ENCODE data around the gene TLL2. TPM values are rescaled to one million over a fixed set of nuclear protein-coding genes. Genes with fewer than 3 reads are reported as not detected.

The TLL2 gene
- total RNA-seq, 2 donors from 2014 or later = 0.28 to 0.32 TPM

DNA sequence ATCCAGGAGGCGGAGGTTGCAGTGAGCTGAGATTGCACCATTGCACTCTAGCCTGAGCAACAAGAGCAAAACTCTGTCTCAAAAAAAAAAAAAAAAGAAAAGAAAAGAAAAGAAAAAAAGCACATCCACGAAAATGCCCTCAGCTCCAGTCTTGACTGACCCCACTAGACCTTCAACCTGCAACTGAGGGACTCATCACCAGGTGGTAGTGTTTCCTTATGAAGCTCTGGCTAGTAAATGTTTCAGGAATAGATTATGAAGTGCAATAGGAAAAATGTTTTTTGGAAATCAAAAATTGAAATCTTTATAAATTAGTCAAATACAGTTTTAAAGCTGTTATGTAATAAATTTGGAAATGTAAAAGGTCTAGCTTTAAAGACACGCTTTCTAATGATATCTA lies 22.4 kb downstream of the TLL2 start:
- no peak for DNase-seq (ENCODE audit: low spot score)
- H3K9me3 ChIP-seq = no peaks in the 10 kb centered on the region
- H3K27ac ChIP-seq = no peak overlapping the region
- 70% methylated on average over 3 of the region's 3 CpGs for WGBS
- intact Hi-C loops (cut with DNase I) = no loop called here
- H3K27me3 ChIP-seq (replicated peaks; ENCODE audit: insufficient read depth) = no peaks in the 10 kb centered on the region
- no peaks in the 10 kb centered on the region for H3K36me3 ChIP-seq
- no peak overlapping the region for H3K4me3 ChIP-seq
- H3K4me1 ChIP-seq (replicated peaks) = no peaks in the 10 kb centered on the region
- TF ChIP-seq, protein P1, sequence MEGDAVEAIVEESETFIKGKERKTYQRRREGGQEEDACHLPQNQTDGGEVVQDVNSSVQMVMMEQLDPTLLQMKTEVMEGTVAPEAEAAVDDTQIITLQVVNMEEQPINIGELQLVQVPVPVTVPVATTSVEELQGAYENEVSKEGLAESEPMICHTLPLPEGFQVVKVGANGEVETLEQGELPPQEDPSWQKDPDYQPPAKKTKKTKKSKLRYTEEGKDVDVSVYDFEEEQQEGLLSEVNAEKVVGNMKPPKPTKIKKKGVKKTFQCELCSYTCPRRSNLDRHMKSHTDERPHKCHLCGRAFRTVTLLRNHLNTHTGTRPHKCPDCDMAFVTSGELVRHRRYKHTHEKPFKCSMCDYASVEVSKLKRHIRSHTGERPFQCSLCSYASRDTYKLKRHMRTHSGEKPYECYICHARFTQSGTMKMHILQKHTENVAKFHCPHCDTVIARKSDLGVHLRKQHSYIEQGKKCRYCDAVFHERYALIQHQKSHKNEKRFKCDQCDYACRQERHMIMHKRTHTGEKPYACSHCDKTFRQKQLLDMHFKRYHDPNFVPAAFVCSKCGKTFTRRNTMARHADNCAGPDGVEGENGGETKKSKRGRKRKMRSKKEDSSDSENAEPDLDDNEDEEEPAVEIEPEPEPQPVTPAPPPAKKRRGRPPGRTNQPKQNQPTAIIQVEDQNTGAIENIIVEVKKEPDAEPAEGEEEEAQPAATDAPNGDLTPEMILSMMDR (IDR thresholded peaks at IDR 0.05) = peak in 1 of 4 experiments; percentile 31
- no peak for TF ChIP-seq POLR2A (IDR thresholded peaks at IDR 0.05)

DNA sequence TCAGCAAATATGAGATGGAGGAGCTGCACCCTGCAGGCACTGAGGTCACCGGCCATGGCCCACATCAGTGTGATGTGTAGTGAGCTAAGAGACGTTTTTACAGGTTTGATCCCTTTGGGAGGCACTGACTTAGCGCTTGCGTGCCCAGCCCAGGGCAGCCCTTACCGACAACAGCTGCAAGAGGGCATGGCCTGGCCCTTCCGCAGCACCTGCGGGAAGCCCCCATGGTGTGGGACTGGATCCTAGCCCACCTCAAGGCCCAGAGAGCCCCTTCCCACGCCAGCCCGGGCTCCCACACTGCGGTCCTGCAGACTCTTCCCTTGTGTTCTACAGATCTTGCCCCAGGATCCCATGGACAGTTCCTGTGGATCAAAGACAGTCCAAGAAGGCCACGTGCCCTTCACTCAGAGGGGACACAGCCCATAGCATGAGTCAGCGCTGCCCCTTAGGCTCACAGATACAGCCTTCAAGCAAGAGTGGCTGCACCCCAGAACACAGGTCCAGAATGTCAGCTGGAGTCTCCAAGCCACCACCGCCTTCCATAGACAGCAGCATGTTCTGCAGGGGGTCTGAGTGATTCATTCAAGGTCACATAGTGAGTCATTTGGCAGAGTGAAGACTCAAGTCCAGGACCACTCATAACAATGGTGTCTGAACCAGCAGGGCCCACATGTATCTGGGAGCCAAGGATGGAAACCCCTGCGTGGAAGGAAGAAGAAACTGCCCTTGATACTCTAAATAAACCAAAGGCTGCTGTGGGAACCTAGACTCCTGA lies 25.4 kb downstream of the TLL2 start:
- H3K36me3 ChIP-seq = no peaks in the 10 kb centered on the region
- intact Hi-C loops (cut with DNase I) = no loop called here
- H3K4me1 ChIP-seq (replicated peaks) = no peaks in the 10 kb centered on the region

DNA sequence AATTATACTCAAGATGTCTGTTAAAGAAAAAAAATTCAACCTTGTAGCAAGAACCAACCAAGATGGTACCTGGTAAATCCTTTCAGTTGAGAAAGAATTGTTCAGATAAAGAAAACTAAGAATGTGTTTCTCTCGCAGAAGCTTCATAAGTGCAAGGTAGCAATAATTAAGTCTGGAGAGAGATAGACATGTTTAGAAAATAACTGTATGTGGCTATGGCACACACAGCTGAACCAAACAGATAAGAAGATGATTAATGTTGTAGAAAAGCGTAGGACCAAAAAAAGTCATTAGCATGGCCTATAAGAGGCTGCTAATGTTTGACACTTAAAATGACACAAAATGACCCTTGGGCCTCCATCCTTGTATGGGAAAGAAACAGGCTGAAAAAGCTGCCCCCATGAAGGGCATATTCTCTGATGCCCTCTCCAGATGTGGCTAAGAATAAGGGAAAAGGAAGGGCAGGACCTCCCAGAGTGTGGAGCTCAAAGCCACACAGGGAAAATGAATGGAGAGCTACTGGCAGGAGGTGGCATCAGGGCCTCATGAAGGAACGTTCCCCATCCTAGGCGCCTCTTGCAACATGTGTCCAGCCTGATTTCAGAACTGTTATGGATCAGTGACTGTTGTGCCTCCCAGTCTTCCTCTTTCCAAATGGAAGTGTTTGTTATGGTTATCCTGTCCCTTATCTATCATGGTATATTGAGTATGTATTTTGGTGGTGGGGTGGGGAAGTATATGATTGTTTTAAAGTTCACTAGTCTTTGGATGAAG lies 30.7 kb downstream of the TLL2 start:
- no peaks in the 10 kb centered on the region for H3K9me3 ChIP-seq
- H3K4me3 ChIP-seq = no peak overlapping the region
- TF ChIP-seq POLR2A (IDR thresholded peaks at IDR 0.05) = no peak
- no peak for TF ChIP-seq POLR2AphosphoS5 (IDR thresholded peaks at IDR 0.05)
- TF ChIP-seq, protein P1 (IDR thresholded peaks at IDR 0.05) = no peak
- no peak overlapping the region for H3K27ac ChIP-seq
- 74% methylated on average over 4 of the region's 4 CpGs for WGBS
- DNase-seq (ENCODE audit: low spot score) = no peak
- intact Hi-C loops (cut with DNase I) = no loop called here
- no peaks in the 10 kb centered on the region for H3K27me3 ChIP-seq (replicated peaks; ENCODE audit: insufficient read depth)
- no peaks in the 10 kb centered on the region for H3K36me3 ChIP-seq
- H3K4me1 ChIP-seq (replicated peaks) = no peaks in the 10 kb centered on the region

More for the DNA sequence above, 25.4 kb downstream of the TLL2 start:
- Histone ChIP-seq H3K27ac (no peak overlapping the region), H3K9me3 (no peaks in the 10 kb centered on the region), H3K27me3 (replicated peaks; ENCODE audit: insufficient read depth) (no peaks in the 10 kb centered on the region), H3K4me3 (no peak overlapping the region)
- 90% methylated on average over 14 of the region's 14 CpGs for WGBS
- no peak for DNase-seq (ENCODE audit: low spot score)
- TF ChIP-seq POLR2A (IDR thresholded peaks at IDR 0.05) = no peak
- TF ChIP-seq POLR2AphosphoS5 (IDR thresholded peaks at IDR 0.05) = no peak
- TF ChIP-seq, protein P1 (IDR thresholded peaks at IDR 0.05) = no peak

DNA sequence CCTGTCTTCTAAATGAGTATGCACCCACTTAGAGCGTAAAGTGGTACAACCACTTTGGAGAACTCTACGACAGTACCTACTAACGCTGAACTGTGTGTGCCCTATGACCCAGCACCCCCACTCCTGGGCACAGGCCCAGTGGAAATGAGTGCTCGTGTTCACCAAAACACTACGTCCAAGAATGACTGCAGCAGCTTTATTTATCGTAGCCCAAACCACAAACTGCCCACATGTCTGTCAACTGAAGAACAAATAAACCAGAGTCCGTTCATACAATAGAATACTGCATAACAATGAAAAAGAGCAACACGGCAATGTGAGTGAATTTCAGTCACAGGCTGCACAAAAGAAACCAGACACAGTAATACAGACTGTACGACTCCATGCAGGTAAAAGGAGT lies 35.4 kb downstream of the TLL2 start:
- H3K36me3 ChIP-seq = no peaks in the 10 kb centered on the region
- no peak overlapping the region for H3K27ac ChIP-seq
- no peaks in the 10 kb centered on the region for H3K4me1 ChIP-seq (replicated peaks)
- no peak overlapping the region for H3K4me3 ChIP-seq
- no peaks in the 10 kb centered on the region for H3K27me3 ChIP-seq (replicated peaks; ENCODE audit: insufficient read depth)
- intact Hi-C loops (cut with DNase I) = no loop called here
- TF ChIP-seq, protein P1 (IDR thresholded peaks at IDR 0.05) = no peak
- TF ChIP-seq POLR2AphosphoS5 (IDR thresholded peaks at IDR 0.05) = no peak
- no peak for TF ChIP-seq POLR2A (IDR thresholded peaks at IDR 0.05)
- DNase-seq (ENCODE audit: low spot score) = no peak
- H3K9me3 ChIP-seq = no peaks in the 10 kb centered on the region
- 77% methylated on average over 9 of the region's 9 CpGs for WGBS
